Raji (cell line): ENCODE data around the gene CPVL.

Source experiments
- POLR2A ChIP-seq: IDR thresholded peaks from 2 replicates; pipeline ENCODE4 v1.6.1; 2011; ENCODE audit warnings: low read depth, low read length, control low read depth; ENCODE audit not compliant: insufficient read depth

Gene CPVL

GRCh38 chr7:28983396-28984190 is 162.7 kb downstream of the CPVL start:
- TF ChIP-seq POLR2A: no peak

- TF ChIP-seq POLR2A: no peak
Observed at GRCh38 chr7:28981161-28981465, 165.2 kb downstream of the CPVL start.

- TF ChIP-seq POLR2A: no peak
Observed at GRCh38 chr7:28980451-28981160, 165.7 kb downstream of the CPVL start.

GRCh38 chr7:28979776-28980175 is 166.6 kb downstream of the CPVL start:
- TF ChIP-seq POLR2A: no peak

GRCh38 chr7:28977881-28978280 is 168.5 kb downstream of the CPVL start:
- no peak for TF ChIP-seq POLR2A

- TF ChIP-seq POLR2A: no peak
Observed at GRCh38 chr7:28976022-28976421, 170.3 kb downstream of the CPVL start.

GRCh38 chr7:28973591-28973990 is 172.7 kb downstream of the CPVL start:
- no peak for TF ChIP-seq POLR2A

- TF ChIP-seq POLR2A: no peak
Observed at GRCh38 chr7:28964056-28964455, 182.3 kb downstream of the CPVL start.

GRCh38 chr7:28961972-28962371 is 184.4 kb downstream of the CPVL start:
- TF ChIP-seq POLR2A: no peak

GRCh38 chr7:28960071-28960840 is 186.1 kb downstream of the CPVL start:
- TF ChIP-seq POLR2A: no peak

GRCh38 chr7:28958980-28959347 is 187.4 kb downstream of the CPVL start:
- TF ChIP-seq POLR2A: no peak

GRCh38 chr7:28958235-28958979 is 187.9 kb downstream of the CPVL start, which contains the start of gene TRIL:
TRIL (minus strand) TSS chr7:28958330; CDS start chr7:28958046, 284 bp downstream.
- no peak for TF ChIP-seq POLR2A

GRCh38 chr7:28957751-28958234 is 188.5 kb downstream of the CPVL start:
- TF ChIP-seq POLR2A: no peak

- no peak for TF ChIP-seq POLR2A
Observed at GRCh38 chr7:28957064-28957750, 189.1 kb downstream of the CPVL start.
